Heart right ventricle (tissue), 16 donors: ENCODE measurements around the gene DIS3L2. TPM values are rescaled to one million over a fixed set of nuclear protein-coding genes. Genes with fewer than 3 reads are reported as not detected.
"Not testable (repeated sequence)": the region's sequence is repeated elsewhere in the genome, so short reads cannot be mapped to it uniquely, and the experiment has no call there.

Experiments
- ATAC-seq, 8 donors: fragments of 200-7000 bp; cut with Tn5 transposase; one replicate each; pipeline ENCODE4 v1.9.1; 2020; ENCODE audit warnings: mild to moderate bottlenecking in 8 of 8, moderate library complexity in 8 of 8, moderate number of reproducible peaks in 1 of 8
- DNase-seq, 2 donors: peaks; one replicate each; pipeline ENCODE4 v3.0.0-alpha.2; 2020
- H3K27ac ChIP-seq, 10 donors: fragments of 200-600 bp; sonication (generic) in 2 of 10; one replicate each; pipeline versions ENCODE4 v1.5.0 to v1.8.0; 2020 to 2022; ENCODE audit warnings: mild to moderate bottlenecking in 3 of 10
- H3K27me3 ChIP-seq, 7 donors: fragments of 200-600 bp; one replicate each; pipeline ENCODE4 v1.8.0; 2021 to 2022; ENCODE audit warnings: mild to moderate bottlenecking in 2 of 7
- H3K36me3 ChIP-seq, 9 donors: fragments of 200-600 bp; sonication (generic) in 1 of 9; one replicate each; pipeline versions ENCODE4 v1.5.0 to v1.8.0; 2020 to 2022; ENCODE audit warnings: mild to moderate bottlenecking in 2 of 9
- H3K4me1 ChIP-seq, 9 donors: fragments of 200-600 bp; sonication (generic) in 1 of 9; one replicate each; pipeline versions ENCODE4 v1.5.0 to v1.8.0; 2020 to 2022; ENCODE audit warnings: mild to moderate bottlenecking in 4 of 9
- H3K4me3 ChIP-seq, 10 donors: fragments of 200-600 bp; sonication (generic) in 2 of 10; one replicate each; pipeline versions ENCODE4 v1.5.0 to v1.8.0; 2020 to 2022; ENCODE audit warnings: mild to moderate bottlenecking in 7 of 10, moderate library complexity in 2 of 10
- H3K9me3 ChIP-seq, 11 donors: fragments of 200-600 bp in 10 of 11; sonication (generic) in 2 of 11; one replicate each; pipeline versions ENCODE4 v1.5.0 to v1.8.0; 2013 to 2022; ENCODE audit warnings: mild to moderate bottlenecking in 2 of 11, control low read depth in 1 of 11, moderate library complexity in 1 of 11
- CTCF ChIP-seq, 9 donors: fragments of 200-600 bp; sonication (generic) in 2 of 9; IDR thresholded peaks; one replicate each; pipeline versions ENCODE4 v1.5.0 to v1.8.0; 2021 to 2022; ENCODE audit warnings: antibody characterized with exemption in 9 of 9, mild to moderate bottlenecking in 5 of 9, moderate library complexity in 1 of 9
- WGBS, 2 donors: extraction: QIAGEN DNeasy Blood & Tissue Kit; methylation state at CpG; one replicate each; pipeline ENCODE4 v1.1.7; 2013; ENCODE audit warnings: inconsistent platforms in 1 of 2; 5-methylcytosine and 5-hydroxymethylcytosine counted together
- intact Hi-C, 10 donors: fragments of 100-400 bp; cut with DNase I; formaldehyde crosslinking; loops; one replicate each; pipeline versions ENCODE4 v1.11.1 to v1.14.2; 2022
- polyA plus RNA-seq, 2 donors: library from polyadenylated mRNA; stranded (reverse); fragments of 200-250 nt; gene quantifications; one replicate each; pipeline ENCODE4 v1.2.3, GENCODE V29; 2013
- total RNA-seq, 10 donors: library from RNA; stranded (reverse); fragmentation: NEBNext Ultra II Directional in 3 of 10; extraction: Animal tissue kit (Norgen Biotek cat#: 25700) in 3 of 10; gene quantifications; one replicate each; pipeline versions ENCODE4 v1.2.1 to v1.2.4, GENCODE V29; 2021 to 2023
- donor health status: Arrhythmogenic right ventricular cardiomyopathy.
- donor health status: ischemic (EF 13 %, LVEDD 7.1; RV severe dilation, severe dysfunction).
- donor health status: healthy with polysubstance abuse.
- donor health status: DM: no; HTN: yes; CAD: no.
- donor health status: DM: no; HTN: no; CAD: no.
- donor health status: ischemic (EF 25% LVEDD 6.9; RV normal size, moderate dysfunction).
- donor health status: ischemic (EF 25% LVEDD 5.7; RV mildly dilated, moderate dysfunction).
- donor health status: healthy.
- donor health status: DM: yes; HTN: yes; CAD: no.
- donor health status: Ischemic cardiomyopathy.
- donor health status: ischemic (EF 35%, LVEDD 5.7; RV mildly dilated, moderate dysfunction).
- donor health status: nonischemic (EF 11% LVEDD 7.7; RV severe dilation, severe dysfunction).
- donor health status: DM: yes; HTN: yes; CAD: no.
- donor health status: PGD.
- donor health status: ischemic (EF 29% LVEDD 5.4; RV normal size, mild dysfunction).
- donor health status: nonischemic (EF 23%, LVEDD 6.1; RV moderate dilation, normal function).

Gene DIS3L2
- total and polyA plus RNA-seq, 12 donors, result 9.5 to 24.5 (median 18.5) TPM

GRCh38 chr2:232336241-232336736 lies 374.8 kb downstream of the DIS3L2 start:
- ATAC-seq, result no peak
- intact Hi-C loops, result loop anchor here in 1 of 10 donors (10.0 kb wide), 1 partner anchor 99 kb away; no protein-coding TSS in a partner anchor
- Histone ChIP-seq H3K36me3 (peaks cover 0 to 27% (median 0%) of the 10 kb centered on the region in 9 donors), H3K4me3 (no peak overlapping the region), H3K27ac (no peak overlapping the region), H3K9me3 (no peaks in the 10 kb centered on the region), H3K4me1 (peaks cover 0 to under 1% (median 0%) of the 10 kb centered on the region in 9 donors), H3K27me3 (no peaks in the 10 kb centered on the region)
- TF ChIP-seq CTCF (IDR thresholded peaks at IDR 0.05), result no peak
- DNase-seq, result no peak
- 95 to 96% methylated on average over 15 of the region's 15 CpGs for WGBS, 2 donors

- 88 to 91% methylated on average over 17 to 18 of the region's 18 CpGs for WGBS, 2 donors
- no peak for DNase-seq
Measured at GRCh38 chr2:232336981-232337720, 375.6 kb downstream of the DIS3L2 start.

GRCh38 chr2:232338094-232338758 lies 376.7 kb downstream of the DIS3L2 start:
- not testable (repeated sequence) for H3K27me3 ChIP-seq, ATAC-seq

More at GRCh38 chr2:232336981-232337720, 375.6 kb downstream of the DIS3L2 start:
- no peak for TF ChIP-seq CTCF (IDR thresholded peaks at IDR 0.05)
- H3K4me3 ChIP-seq, result no peak overlapping the region
- H3K4me1 ChIP-seq, result no peaks in the 10 kb centered on the region
- intact Hi-C loops, result loop anchor here in 1 of 10 donors (10.0 kb wide), 1 partner anchor 98 kb away; no protein-coding TSS in a partner anchor
- H3K27ac ChIP-seq, result no peak overlapping the region
- H3K27me3 ChIP-seq, result no peaks in the 10 kb centered on the region
- H3K36me3 ChIP-seq, result peaks cover 0 to 27% (median 0%) of the 10 kb centered on the region in 9 donors
- ATAC-seq, result no peak
- H3K9me3 ChIP-seq, result no peaks in the 10 kb centered on the region

GRCh38 chr2:232338759-232339106 lies 377.2 kb downstream of the DIS3L2 start:
- Histone ChIP-seq H3K4me1 (no peaks in the 10 kb centered on the region), H3K27ac (no peak overlapping the region), H3K4me3 (no peak overlapping the region), H3K27me3 (no peaks in the 10 kb centered on the region), H3K9me3 (no peaks in the 10 kb centered on the region), H3K36me3 (peaks cover 0 to 25% (median 0%) of the 10 kb centered on the region in 9 donors)
- 88 to 89% methylated on average over 7 of the region's 7 CpGs for WGBS, 2 donors
- intact Hi-C loops, result loop anchor here in 1 of 10 donors (10.0 kb wide), 1 partner anchor 96 kb away; no protein-coding TSS in a partner anchor
- ATAC-seq (no peak), DNase-seq (no peak)
- TF ChIP-seq CTCF (IDR thresholded peaks at IDR 0.05), result no peak

More at GRCh38 chr2:232338094-232338758, 376.7 kb downstream of the DIS3L2 start:
- intact Hi-C loops, result loop anchor here in 1 of 10 donors (10.0 kb wide), 1 partner anchor 97 kb away; no protein-coding TSS in a partner anchor
- H3K27ac ChIP-seq, H3K9me3 ChIP-seq, DNase-seq, H3K4me3 ChIP-seq, H3K4me1 ChIP-seq: not testable (repeated sequence)
- 91 to 92% methylated on average over 10 to 11 of the region's 16 CpGs for WGBS, 2 donors
- H3K36me3 ChIP-seq, result peaks cover 0 to 27% (median 0%) of the 10 kb centered on the region in 9 donors
